Body of pancreas (tissue), 4 donors: ENCODE data around the gene EFCAB6. TPM values are rescaled to one million over a fixed set of nuclear protein-coding genes. Genes with fewer than 3 reads are reported as not detected.

ENCODE experiments used
- ATAC-seq: fragments of 150-250 bp; one replicate; pipeline ENCODE4 v1.9.1; 2016
- DNase-seq, 4 donors: peaks; one replicate each; pipeline ENCODE4 v3.0.0-alpha.2; 2019
- H3K27ac ChIP-seq, 4 donors: fragments of 200-600 bp; sonication (generic); 1 replicate in 3 of 4; 2 replicates in 1 of 4; pipeline versions ENCODE4 v1.5.1 to v1.6.1; 2016 to 2019; ENCODE audit warnings: mild to moderate bottlenecking in 1 of 4, mixed read lengths in 1 of 4, moderate library complexity in 1 of 4
- H3K27me3 ChIP-seq, 2 donors: fragments of 200-600 bp; sonication (generic); one replicate each; pipeline ENCODE4 v1.6.0; 2016; ENCODE audit warnings: mild to moderate bottlenecking in 1 of 2
- H3K36me3 ChIP-seq, 2 donors: fragments of 200-600 bp; sonication (generic); replicated peaks in 1 of 2; 2 replicates each; pipeline ENCODE4 v1.5.1; 2016; ENCODE audit warnings: low read depth in 2 of 2; ENCODE audit not compliant: insufficient read depth in 1 of 2
- H3K4me1 ChIP-seq: fragments of 200-600 bp; sonication (generic); one replicate; pipeline ENCODE4 v1.6.0; 2016
- H3K4me3 ChIP-seq, 2 donors: fragments of 200-600 bp; sonication (generic); 1 replicate in 1 of 2; 2 replicates in 1 of 2; pipeline ENCODE4 v1.5.1; 2016 to 2019
- H3K9me3 ChIP-seq, 3 donors: fragments of 200-600 bp; sonication (generic); 1 replicate in 2 of 3; 2 replicates in 1 of 3; pipeline ENCODE4 v1.5.1; 2016
- POLR2A ChIP-seq, 3 donors: fragments of 450-650 bp; IDR thresholded peaks; one replicate each; pipeline ENCODE4 v1.6.1; 2016; ENCODE audit warnings: antibody characterized with exemption in 3 of 3, mild to moderate bottlenecking in 2 of 3
- WGBS, 2 donors: methylation state at CpG; one replicate each; pipeline ENCODE4 v1.1.5; 2017; 5-methylcytosine and 5-hydroxymethylcytosine counted together
- intact Hi-C: fragments of 100-400 bp; cut with DNase I; formaldehyde crosslinking; loops from one replicate; pipeline ENCODE4 v1.15.1; 2023
- total RNA-seq, 2 donors: library from RNA; depleted of rRNA; stranded (reverse); fragments of >200 nt; gene quantifications; one replicate each; pipeline ENCODE4 v1.1.0, GENCODE V29; 2016
- TF ChIP-seq, protein P1 (sequence below), 7 experiments: fragments of 450-650 bp in 4 of 7; fragments of 200-600 bp in 3 of 7; sonication (generic) in 3 of 7; IDR thresholded peaks; one replicate each; pipeline ENCODE4 v1.5.1; 2016 to 2019; ENCODE audit warnings: antibody characterized with exemption in 7 of 7

EFCAB6 gene
- total RNA-seq, 2 donors from 2014 or later: 4.0 to 4.4 TPM

- DNase-seq: no peak
- no peak for ATAC-seq
- TF ChIP-seq, protein P1, sequence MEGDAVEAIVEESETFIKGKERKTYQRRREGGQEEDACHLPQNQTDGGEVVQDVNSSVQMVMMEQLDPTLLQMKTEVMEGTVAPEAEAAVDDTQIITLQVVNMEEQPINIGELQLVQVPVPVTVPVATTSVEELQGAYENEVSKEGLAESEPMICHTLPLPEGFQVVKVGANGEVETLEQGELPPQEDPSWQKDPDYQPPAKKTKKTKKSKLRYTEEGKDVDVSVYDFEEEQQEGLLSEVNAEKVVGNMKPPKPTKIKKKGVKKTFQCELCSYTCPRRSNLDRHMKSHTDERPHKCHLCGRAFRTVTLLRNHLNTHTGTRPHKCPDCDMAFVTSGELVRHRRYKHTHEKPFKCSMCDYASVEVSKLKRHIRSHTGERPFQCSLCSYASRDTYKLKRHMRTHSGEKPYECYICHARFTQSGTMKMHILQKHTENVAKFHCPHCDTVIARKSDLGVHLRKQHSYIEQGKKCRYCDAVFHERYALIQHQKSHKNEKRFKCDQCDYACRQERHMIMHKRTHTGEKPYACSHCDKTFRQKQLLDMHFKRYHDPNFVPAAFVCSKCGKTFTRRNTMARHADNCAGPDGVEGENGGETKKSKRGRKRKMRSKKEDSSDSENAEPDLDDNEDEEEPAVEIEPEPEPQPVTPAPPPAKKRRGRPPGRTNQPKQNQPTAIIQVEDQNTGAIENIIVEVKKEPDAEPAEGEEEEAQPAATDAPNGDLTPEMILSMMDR (IDR thresholded peaks at IDR 0.05): no peak
- TF ChIP-seq POLR2A (IDR thresholded peaks at IDR 0.05): no peak
- Histone ChIP-seq H3K4me1 (no peaks in the 10 kb centered on the region), H3K27ac (no peak overlapping the region), H3K4me3 (no peak overlapping the region), H3K9me3 (no peaks in the 10 kb centered on the region), H3K27me3 (no peaks in the 10 kb centered on the region), H3K36me3 (no peaks in the 10 kb centered on the region)
- 72 to 76% methylated on average over 17 to 19 of the region's 19 CpGs for WGBS, 2 donors
- intact Hi-C loops: no loop called here
Observed at GRCh38 chr22:43740587-43741270, 71.4 kb downstream of the EFCAB6 start.

DNA sequence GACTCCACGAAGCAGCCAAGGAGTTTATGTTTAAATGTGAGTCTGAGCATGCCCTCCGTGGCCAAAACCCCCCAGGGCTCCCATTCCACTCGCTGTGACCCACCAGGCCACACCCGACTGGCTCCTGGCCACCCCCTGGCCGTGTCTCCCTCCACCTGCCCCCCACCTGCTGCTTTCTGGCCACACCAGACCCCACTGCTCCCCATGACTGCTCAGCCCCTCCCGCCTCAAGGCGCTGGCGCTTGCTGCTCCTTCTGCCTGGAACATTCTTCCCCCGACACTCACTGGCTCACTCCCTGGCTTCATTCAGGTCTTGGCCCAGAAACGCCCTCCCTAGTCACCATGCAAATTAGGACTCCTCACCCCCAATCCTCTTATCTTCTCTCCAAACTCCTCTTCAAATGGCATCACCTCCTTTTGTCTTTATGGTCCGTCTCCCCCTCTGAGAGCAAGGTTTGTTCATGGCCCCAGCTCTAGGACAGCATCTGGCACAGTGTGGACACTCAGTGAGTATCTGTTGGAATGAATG is 72.2 kb downstream of the EFCAB6 start:
- TF ChIP-seq, protein P1 (IDR thresholded peaks at IDR 0.05): no peak
- no peak for TF ChIP-seq POLR2A (IDR thresholded peaks at IDR 0.05)
- no peak overlapping the region for H3K27ac ChIP-seq
- no peaks in the 10 kb centered on the region for H3K27me3 ChIP-seq
- no peak for ATAC-seq
- 76 to 84% methylated on average over 11 of the region's 11 CpGs for WGBS, 2 donors
- H3K36me3 ChIP-seq: no peaks in the 10 kb centered on the region
- no peaks in the 10 kb centered on the region for H3K4me1 ChIP-seq
- no peak overlapping the region for H3K4me3 ChIP-seq
- intact Hi-C loops: no loop called here
- DNase-seq: no peak
- H3K9me3 ChIP-seq: no peaks in the 10 kb centered on the region

DNA sequence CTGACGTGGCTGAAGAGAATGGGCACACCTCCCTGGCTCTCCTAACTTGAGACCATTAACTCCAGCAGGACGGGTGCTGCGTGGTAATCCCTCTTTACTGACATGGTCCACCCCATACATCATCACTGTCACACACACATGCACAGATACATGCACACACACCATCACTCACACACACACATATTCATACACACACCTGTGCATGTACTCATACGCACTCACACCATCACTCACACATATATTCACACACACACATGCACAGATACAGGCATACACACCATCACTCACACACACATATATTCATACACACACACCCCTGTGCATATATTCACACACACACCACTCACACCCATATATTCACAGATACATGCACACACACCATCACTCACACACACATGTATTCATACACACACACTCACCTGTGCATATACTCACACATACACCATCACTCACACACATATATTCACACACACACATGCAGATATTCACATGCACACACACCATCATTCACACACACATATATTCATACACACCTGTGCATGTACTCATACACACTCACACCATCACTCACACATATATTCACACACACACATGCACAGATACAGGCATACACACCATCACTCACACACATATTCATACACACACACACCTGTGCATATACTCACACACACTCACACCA is 74.8 kb downstream of the EFCAB6 start:
- Histone ChIP-seq H3K27ac (no peak overlapping the region), H3K27me3 (no peaks in the 10 kb centered on the region), H3K9me3 (no peaks in the 10 kb centered on the region), H3K36me3 (no peaks in the 10 kb centered on the region), H3K4me3 (no peak overlapping the region), H3K4me1 (no peaks in the 10 kb centered on the region)
- TF ChIP-seq POLR2A (IDR thresholded peaks at IDR 0.05): no peak
- TF ChIP-seq, protein P1 (IDR thresholded peaks at IDR 0.05): no peak
- no peak for DNase-seq
- WGBS, 2 donors: 81 to 95% methylated on average over 4 of the region's 4 CpGs
- ATAC-seq: no peak
- intact Hi-C loops: no loop called here

GRCh38 chr22:43736651-43737050 is 75.5 kb downstream of the EFCAB6 start:
- Histone ChIP-seq H3K4me3 (no peak overlapping the region), H3K36me3 (no peaks in the 10 kb centered on the region), H3K27me3 (no peaks in the 10 kb centered on the region), H3K27ac (no peak overlapping the region), H3K9me3 (no peaks in the 10 kb centered on the region), H3K4me1 (no peaks in the 10 kb centered on the region)
- WGBS, 2 donors: 93 to 95% methylated on average over 7 of the region's 7 CpGs
- DNase-seq (no peak), ATAC-seq (no peak)
- TF ChIP-seq POLR2A (IDR thresholded peaks at IDR 0.05): no peak
- TF ChIP-seq, protein P1 (IDR thresholded peaks at IDR 0.05): no peak
- intact Hi-C loops: no loop called here
